Measurements from ENCODE around the gene CEPT1.

Gene CEPT1

GRCh38 chr1:111131693-111132092, 8.3 kb upstream of the CEPT1 start:
- no peaks in the 10 kb centered on the region for H3K9me3 ChIP-seq (ENCODE audit: control insufficient read depth, low read length)
- no peak overlapping the region for H3K4me3 ChIP-seq (ENCODE audit: low read length)
- no peaks in the 10 kb centered on the region for H3K27me3 ChIP-seq (ENCODE audit: control insufficient read depth, insufficient read depth, low read length)
- H3K36me3 ChIP-seq (ENCODE audit: control insufficient read depth, insufficient read depth, low read length) = no peaks in the 10 kb centered on the region
- H3K4me1 ChIP-seq (ENCODE audit: control insufficient read depth, insufficient read depth, low read length) = peaks cover 3% of the 10 kb centered on the region
- no peak overlapping the region for H3K9ac ChIP-seq (ENCODE audit: low read length)

GRCh38 chr1:111133866-111134265, 6.2 kb upstream of the CEPT1 start:
- peaks cover 3% of the 10 kb centered on the region for H3K4me1 ChIP-seq (ENCODE audit: control insufficient read depth, insufficient read depth, low read length)
- H3K9me3 ChIP-seq (ENCODE audit: control insufficient read depth, low read length) = no peaks in the 10 kb centered on the region
- H3K36me3 ChIP-seq (ENCODE audit: control insufficient read depth, insufficient read depth, low read length) = no peaks in the 10 kb centered on the region
- H3K27me3 ChIP-seq (ENCODE audit: control insufficient read depth, insufficient read depth, low read length) = no peaks in the 10 kb centered on the region
- no peak overlapping the region for H3K9ac ChIP-seq (ENCODE audit: low read length)
- H3K4me3 ChIP-seq (ENCODE audit: low read length) = no peak overlapping the region

GRCh38 chr1:111139324-111139955, 583 bp upstream of the CEPT1 start:
- peak overlapping the region; percentile 91 for H3K9ac ChIP-seq (ENCODE audit: low read length)
- H3K36me3 ChIP-seq (ENCODE audit: control insufficient read depth, insufficient read depth, low read length) = no peaks in the 10 kb centered on the region
- H3K4me3 ChIP-seq (ENCODE audit: low read length) = peak overlapping the region; percentile 48
- H3K4me1 ChIP-seq (ENCODE audit: control insufficient read depth, insufficient read depth, low read length) = peaks cover 16% of the 10 kb centered on the region
- no peaks in the 10 kb centered on the region for H3K27me3 ChIP-seq (ENCODE audit: control insufficient read depth, insufficient read depth, low read length)
- H3K9me3 ChIP-seq (ENCODE audit: control insufficient read depth, low read length) = no peaks in the 10 kb centered on the region

GRCh38 chr1:111140680-111140967, 601 bp downstream of the CEPT1 start:
- Histone ChIP-seq H3K36me3 (ENCODE audit: control insufficient read depth, insufficient read depth, low read length) (no peaks in the 10 kb centered on the region), H3K9ac (ENCODE audit: low read length) (peak overlapping the region; percentile 91), H3K9me3 (ENCODE audit: control insufficient read depth, low read length) (no peaks in the 10 kb centered on the region), H3K27me3 (ENCODE audit: control insufficient read depth, insufficient read depth, low read length) (no peaks in the 10 kb centered on the region), H3K4me1 (ENCODE audit: control insufficient read depth, insufficient read depth, low read length) (peaks cover 16% of the 10 kb centered on the region), H3K4me3 (ENCODE audit: low read length) (peak overlapping the region; percentile 48)

GRCh38 chr1:111141245-111142220, 1.5 kb downstream of the CEPT1 start:
- Histone ChIP-seq H3K9me3 (ENCODE audit: control insufficient read depth, low read length) (no peaks in the 10 kb centered on the region), H3K27me3 (ENCODE audit: control insufficient read depth, insufficient read depth, low read length) (no peaks in the 10 kb centered on the region), H3K9ac (ENCODE audit: low read length) (peak overlapping the region; percentile 91), H3K4me3 (ENCODE audit: low read length) (peak overlapping the region; percentile 48), H3K36me3 (ENCODE audit: control insufficient read depth, insufficient read depth, low read length) (no peaks in the 10 kb centered on the region), H3K4me1 (ENCODE audit: control insufficient read depth, insufficient read depth, low read length) (peaks cover 16% of the 10 kb centered on the region)

GRCh38 chr1:111142356-111142975, 2.4 kb downstream of the CEPT1 start:
- Histone ChIP-seq H3K9me3 (ENCODE audit: control insufficient read depth, low read length) (no peaks in the 10 kb centered on the region), H3K9ac (ENCODE audit: low read length) (no peak overlapping the region), H3K4me1 (ENCODE audit: control insufficient read depth, insufficient read depth, low read length) (peaks cover 16% of the 10 kb centered on the region), H3K4me3 (ENCODE audit: low read length) (no peak overlapping the region), H3K36me3 (ENCODE audit: control insufficient read depth, insufficient read depth, low read length) (no peaks in the 10 kb centered on the region), H3K27me3 (ENCODE audit: control insufficient read depth, insufficient read depth, low read length) (no peaks in the 10 kb centered on the region)

- H3K9me3 ChIP-seq (ENCODE audit: control insufficient read depth, low read length) = no peaks in the 10 kb centered on the region
- H3K4me1 ChIP-seq (ENCODE audit: control insufficient read depth, insufficient read depth, low read length) = peaks cover 16% of the 10 kb centered on the region
- H3K9ac ChIP-seq (ENCODE audit: low read length) = no peak overlapping the region
- H3K4me3 ChIP-seq (ENCODE audit: low read length) = no peak overlapping the region
- H3K36me3 ChIP-seq (ENCODE audit: control insufficient read depth, insufficient read depth, low read length) = no peaks in the 10 kb centered on the region
- H3K27me3 ChIP-seq (ENCODE audit: control insufficient read depth, insufficient read depth, low read length) = no peaks in the 10 kb centered on the region
Measured at GRCh38 chr1:111145542-111145941, 5.5 kb downstream of the CEPT1 start.

GRCh38 chr1:111145963-111146768, 6.1 kb downstream of the CEPT1 start:
- no peaks in the 10 kb centered on the region for H3K9me3 ChIP-seq (ENCODE audit: control insufficient read depth, low read length)
- no peaks in the 10 kb centered on the region for H3K36me3 ChIP-seq (ENCODE audit: control insufficient read depth, insufficient read depth, low read length)
- H3K9ac ChIP-seq (ENCODE audit: low read length) = no peak overlapping the region
- H3K27me3 ChIP-seq (ENCODE audit: control insufficient read depth, insufficient read depth, low read length) = no peaks in the 10 kb centered on the region
- no peak overlapping the region for H3K4me3 ChIP-seq (ENCODE audit: low read length)
- peaks cover 11% of the 10 kb centered on the region for H3K4me1 ChIP-seq (ENCODE audit: control insufficient read depth, insufficient read depth, low read length)

GRCh38 chr1:111147948-111148347, 7.9 kb downstream of the CEPT1 start:
- H3K4me1 ChIP-seq (ENCODE audit: control insufficient read depth, insufficient read depth, low read length) = no peaks in the 10 kb centered on the region
- no peaks in the 10 kb centered on the region for H3K9me3 ChIP-seq (ENCODE audit: control insufficient read depth, low read length)
- H3K4me3 ChIP-seq (ENCODE audit: low read length) = no peak overlapping the region
- no peaks in the 10 kb centered on the region for H3K27me3 ChIP-seq (ENCODE audit: control insufficient read depth, insufficient read depth, low read length)
- H3K36me3 ChIP-seq (ENCODE audit: control insufficient read depth, insufficient read depth, low read length) = no peaks in the 10 kb centered on the region
- no peak overlapping the region for H3K9ac ChIP-seq (ENCODE audit: low read length)

GRCh38 chr1:111148376-111148881, 8.4 kb downstream of the CEPT1 start:
- Histone ChIP-seq H3K4me1 (ENCODE audit: control insufficient read depth, insufficient read depth, low read length) (no peaks in the 10 kb centered on the region), H3K9me3 (ENCODE audit: control insufficient read depth, low read length) (no peaks in the 10 kb centered on the region), H3K27me3 (ENCODE audit: control insufficient read depth, insufficient read depth, low read length) (no peaks in the 10 kb centered on the region), H3K4me3 (ENCODE audit: low read length) (no peak overlapping the region), H3K36me3 (ENCODE audit: control insufficient read depth, insufficient read depth, low read length) (no peaks in the 10 kb centered on the region), H3K9ac (ENCODE audit: low read length) (no peak overlapping the region)

GRCh38 chr1:111151838-111152237, 11.8 kb downstream of the CEPT1 start:
- Histone ChIP-seq H3K9ac (ENCODE audit: low read length) (no peak overlapping the region), H3K9me3 (ENCODE audit: control insufficient read depth, low read length) (no peaks in the 10 kb centered on the region), H3K4me1 (ENCODE audit: control insufficient read depth, insufficient read depth, low read length) (no peaks in the 10 kb centered on the region), H3K36me3 (ENCODE audit: control insufficient read depth, insufficient read depth, low read length) (no peaks in the 10 kb centered on the region), H3K4me3 (ENCODE audit: low read length) (no peak overlapping the region), H3K27me3 (ENCODE audit: control insufficient read depth, insufficient read depth, low read length) (no peaks in the 10 kb centered on the region)
